Activated CD8-positive, alpha-beta memory T cell treated with anti-CD3 and anti-CD28 coated beads, Interleukin-2, amount 50 U/mL, for 1 hour (primary cell): ENCODE data around the gene CCDC86.

Experiments
- DNase-seq: peaks from one replicate; pipeline ENCODE4 v3.0.0-alpha.2; 2020; ENCODE audit errors: extremely low read depth

CCDC86 gene

GRCh38 chr11:60831143-60831500, 10.8 kb upstream of the CCDC86 start:
- DNase-seq, result peak; percentile 37

GRCh38 chr11:60831501-60832079, 10.3 kb upstream of the CCDC86 start:
- no peak for DNase-seq

DNA sequence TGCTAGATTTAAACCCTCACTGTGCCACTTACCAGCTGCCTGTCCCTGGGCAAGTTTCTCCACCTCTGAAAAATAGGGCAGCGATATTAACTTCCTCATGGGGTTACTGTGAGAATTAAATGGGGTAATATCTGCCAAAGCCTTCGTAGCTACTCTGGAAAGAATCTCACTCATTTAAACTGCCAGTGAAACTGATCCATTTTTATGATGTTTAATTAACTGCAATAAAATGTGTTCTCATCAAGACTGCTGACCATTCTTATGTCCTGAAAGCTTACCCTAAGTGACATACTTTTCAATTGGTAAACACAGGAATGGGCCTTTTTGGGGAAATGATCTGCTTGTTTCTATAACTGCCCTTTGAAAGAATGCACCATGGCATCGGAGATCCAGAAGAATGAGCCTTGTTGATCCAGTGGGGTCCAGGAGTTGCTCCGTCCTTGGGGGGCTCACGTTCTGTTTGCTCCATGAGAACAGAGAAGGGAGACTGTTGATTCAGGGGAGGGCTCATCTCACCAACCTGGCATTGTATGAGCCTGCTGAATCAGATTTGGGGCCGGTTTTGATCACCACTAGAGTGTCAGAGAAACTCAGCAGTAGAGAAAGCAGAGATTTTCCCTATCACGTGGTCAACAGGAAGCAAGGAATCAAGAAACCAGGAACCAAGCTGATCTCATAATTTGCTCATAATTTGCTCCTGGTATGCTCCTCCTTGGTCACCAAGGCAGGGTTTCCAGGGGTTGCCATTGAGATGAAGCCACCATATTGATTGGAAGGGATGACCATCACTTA, 7.0 kb upstream of the CCDC86 start:
- no peak for DNase-seq

DNA sequence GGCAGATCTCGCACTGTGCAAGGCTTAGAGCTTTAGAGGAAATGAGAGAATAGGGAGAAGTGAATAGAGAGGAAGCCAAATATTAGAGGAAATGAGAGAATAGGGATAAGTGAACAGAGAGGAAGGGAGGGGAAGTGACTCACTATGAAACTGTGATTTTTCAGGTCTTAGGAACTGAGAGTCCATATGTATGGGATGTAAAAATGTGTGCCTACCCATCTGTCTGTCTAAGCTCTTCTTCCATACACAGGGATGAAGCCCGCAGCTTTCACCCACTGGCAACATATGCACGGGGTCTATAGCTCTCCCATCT, 6.4 kb upstream of the CCDC86 start:
- no peak for DNase-seq

- DNase-seq, result no peak
Measured at GRCh38 chr11:60836866-60837515, 4.9 kb upstream of the CCDC86 start.

GRCh38 chr11:60838132-60838531, 3.8 kb upstream of the CCDC86 start:
- no peak for DNase-seq

DNA sequence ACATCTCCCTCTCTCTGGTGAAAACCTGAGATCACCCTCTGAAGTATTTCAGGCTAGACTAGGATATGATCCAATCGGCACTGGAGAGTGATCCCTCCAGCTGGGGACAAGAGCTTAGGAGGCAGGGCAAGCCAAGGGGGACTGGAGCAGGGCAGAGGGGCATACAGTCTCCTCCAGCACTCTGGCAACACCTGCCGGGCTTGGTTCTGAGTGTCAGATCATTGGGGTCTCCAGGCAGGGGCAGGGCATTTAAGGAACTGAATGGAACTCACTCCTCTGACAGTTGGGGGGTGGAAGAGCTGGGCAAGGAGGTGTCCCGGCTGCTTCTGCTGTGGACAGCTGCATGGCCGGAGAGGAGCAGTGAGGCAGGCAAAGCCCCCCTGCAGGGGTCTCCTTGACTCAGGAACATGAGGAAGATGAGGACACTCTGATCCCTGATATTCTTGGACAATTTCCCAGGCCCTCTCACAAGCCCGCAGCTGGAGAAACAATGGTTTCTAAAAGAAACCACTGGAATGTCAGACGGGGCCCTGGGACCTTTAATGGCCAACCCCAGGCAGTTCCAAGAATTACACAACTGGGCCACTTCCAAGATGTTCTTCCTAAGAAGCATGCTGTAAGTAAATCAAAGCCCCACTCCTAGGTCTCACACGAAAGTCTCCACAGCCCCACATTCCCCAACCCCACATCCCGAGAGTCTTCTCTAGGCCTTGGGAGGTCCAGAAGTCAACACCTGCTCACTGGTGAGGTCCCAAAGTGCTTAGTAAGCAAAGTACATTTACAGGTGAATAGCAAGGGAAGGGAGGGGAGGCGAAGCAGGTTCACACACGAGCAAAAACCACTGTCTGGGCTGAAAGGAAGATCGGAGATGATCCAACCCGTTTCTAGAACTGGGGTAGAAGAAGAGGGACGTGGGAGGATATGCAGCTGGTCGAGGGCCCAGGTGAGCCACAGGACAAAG, 1.2 kb upstream of the CCDC86 start:
- DNase-seq, result no peak

GRCh38 chr11:60842668-60843600, 1.0 kb downstream of the CCDC86 start:
- DNase-seq, result no peak

DNA sequence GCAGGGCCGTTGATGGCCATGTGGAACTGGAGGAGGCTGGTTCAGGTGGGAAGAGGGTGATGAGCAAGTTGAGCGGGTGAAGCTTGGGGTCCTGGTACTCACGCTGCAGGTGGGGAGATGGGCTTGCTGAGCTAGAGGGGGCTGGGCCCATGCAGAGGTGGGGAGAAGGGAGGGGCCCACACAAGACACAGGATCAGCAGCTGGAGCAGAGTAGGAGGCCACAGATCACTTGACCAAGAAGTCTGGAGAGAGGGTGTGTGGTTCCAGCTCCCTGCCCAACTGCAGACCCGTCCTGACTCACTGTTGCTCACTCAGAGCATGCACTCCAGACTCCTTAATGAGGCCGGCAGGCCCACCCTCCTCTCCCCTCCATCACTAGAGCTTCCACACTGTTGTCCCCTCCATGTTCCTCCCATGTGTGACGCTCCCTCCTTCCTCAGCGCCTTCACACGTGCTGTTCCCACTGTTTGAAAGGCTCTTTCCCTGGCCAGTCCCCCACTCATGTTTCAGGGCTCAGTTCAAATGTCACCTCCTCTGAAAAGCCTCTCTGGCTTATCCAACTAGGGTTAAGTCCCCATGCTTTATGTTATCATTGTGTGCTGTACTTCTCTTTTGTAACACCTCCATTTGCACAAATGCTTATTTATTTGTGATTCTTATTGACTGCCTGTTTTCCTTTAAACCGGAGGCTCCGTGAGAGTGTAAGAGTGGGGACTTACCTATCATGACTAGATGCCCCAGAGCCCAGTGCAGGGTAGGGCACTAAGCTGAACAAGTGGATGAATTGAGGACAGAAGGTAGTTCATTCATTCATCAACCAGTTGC, 2.3 kb downstream of the CCDC86 start:
- DNase-seq, result no peak

DNA sequence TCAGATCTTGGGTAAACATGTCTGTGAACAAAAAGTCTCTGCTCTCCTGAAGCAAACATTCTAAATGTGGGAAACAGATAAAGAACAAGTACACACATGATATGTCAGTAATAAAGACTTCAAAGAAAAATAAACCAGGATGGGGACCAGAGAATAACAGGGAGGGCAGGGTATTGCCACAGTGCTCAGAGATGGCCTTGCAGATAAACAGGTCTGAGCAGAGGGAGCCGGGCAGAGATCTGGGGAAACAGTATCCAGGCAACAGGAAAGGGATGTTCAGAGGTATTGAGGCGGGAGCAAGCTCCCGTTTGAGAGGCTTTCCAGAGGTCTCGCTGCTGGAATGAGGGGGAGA, 2.9 kb downstream of the CCDC86 start:
- no peak for DNase-seq

DNA sequence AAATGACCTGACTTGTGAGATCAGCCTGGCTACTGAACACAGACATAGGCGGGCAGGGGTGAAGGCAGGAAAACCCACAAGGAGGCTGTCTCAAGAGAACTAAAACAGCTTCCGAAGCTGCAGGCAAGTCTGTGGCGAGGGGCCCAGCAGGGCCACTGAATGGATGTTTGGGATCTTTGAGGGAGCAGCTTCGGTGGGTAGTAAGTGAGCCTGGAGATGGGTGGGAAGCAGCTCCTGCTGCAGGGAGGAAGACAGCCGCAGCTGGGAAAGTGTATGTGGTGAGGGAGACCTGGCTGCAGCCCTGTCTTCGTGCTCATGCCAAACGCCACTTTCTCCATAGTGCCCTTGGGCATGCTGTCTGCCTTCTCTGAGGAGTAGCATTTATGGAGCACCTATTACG, 3.4 kb downstream of the CCDC86 start:
- DNase-seq, result no peak

DNA sequence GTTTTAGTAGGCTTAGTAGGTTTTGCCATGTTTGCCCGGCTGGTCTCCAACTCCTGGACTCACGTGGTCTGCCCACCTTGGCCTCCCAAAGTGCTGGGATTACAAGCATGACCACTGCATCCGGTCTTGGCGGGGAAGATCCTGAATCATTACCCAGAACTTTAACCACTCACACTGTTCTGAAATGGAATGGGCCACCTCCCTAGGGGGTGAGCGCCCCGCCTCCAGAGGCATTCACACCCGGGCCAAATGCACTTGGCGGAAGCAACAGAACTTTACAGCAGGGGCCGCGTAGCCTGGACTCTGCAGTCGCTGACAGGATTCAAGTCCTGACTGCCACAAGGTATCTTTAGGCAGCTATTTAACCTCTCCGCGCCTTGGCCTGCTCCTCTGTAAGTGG, 5.4 kb downstream of the CCDC86 start:
- no peak for DNase-seq

DNA sequence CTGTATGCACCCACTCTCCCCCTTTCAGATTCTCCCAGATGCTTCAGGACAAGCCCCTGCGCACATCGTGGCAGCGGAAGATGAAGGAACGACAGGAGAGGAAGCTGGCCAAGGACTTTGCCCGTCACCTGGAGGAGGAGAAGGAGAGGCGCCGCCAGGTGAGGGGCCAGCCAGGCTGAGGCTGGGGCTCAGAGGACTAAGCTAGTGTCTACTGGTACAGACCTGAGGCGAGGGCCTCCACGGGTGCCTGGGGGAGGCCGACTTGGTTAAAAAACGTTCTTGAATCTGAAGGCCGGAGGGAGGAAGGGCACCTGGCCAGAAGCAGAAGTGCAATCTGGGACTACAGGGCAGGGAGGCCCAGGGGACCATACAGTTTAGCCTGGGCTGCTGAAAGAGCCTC, 6.0 kb downstream of the CCDC86 start:
- DNase-seq, result no peak

DNA sequence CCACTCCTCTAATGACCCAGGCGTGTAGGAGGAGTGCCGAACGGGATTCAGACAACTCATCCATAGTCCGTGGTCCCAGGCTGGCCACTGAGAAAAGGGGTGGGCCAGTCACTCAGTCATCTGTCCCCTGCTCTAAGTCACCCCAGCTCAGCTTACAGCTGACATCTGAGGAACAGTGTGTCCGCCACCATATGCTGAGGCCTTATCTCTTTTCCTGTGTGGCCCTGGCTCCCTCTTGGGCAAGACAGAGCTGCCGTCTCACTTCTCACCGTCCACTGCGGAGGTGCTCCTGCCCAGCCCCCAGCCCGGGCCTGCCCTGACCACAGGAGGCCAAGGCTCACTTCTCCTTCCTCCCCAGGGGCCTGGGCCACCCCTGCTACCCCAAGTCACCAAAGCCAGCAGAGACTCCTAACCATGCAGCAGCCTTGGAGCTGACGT, 6.8 kb downstream of the CCDC86 start:
- DNase-seq, result no peak

DNA sequence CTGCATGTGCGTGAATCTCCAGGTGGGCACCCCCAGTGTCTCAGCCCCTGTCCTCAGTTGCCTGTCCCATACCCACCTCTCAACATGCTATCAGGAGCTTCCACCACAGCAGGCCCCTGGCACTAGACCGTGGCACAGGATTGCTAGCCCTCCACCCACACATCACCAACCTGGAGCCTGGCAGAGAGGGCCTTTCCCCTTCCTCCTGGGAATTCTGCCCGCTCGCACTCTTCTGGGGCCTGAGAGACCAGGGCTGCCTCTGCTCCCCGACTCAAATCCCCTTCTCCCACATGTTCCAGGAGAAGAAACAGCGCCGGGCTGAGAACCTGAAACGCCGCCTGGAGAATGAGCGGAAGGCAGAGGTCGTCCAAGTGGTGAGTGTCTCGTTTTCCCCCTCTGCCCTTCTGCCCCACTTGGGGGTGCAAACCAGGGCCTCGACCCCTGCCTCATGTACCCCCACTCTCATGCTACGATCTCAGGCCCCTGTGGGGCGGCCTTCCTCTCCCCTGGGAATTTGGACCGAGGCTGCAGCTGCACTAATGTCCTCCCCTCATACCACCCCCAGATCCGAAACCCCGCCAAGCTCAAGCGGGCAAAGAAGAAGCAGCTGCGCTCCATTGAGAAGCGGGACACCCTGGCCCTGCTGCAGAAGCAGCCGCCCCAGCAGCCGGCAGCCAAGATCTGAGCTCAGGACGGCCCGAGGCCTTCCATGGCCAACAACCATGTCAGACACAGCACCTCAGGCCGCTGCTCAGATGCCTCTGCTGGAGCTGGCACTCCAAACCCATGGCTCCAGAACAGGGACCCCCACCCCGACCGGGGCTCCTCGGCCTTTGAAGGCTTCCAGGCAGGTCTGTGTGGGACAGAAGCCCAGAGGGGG, 8.0 kb downstream of the CCDC86 start:
- no peak for DNase-seq

- no peak for DNase-seq
Measured at GRCh38 chr11:60851327-60852104, 9.6 kb downstream of the CCDC86 start.

GRCh38 chr11:60852117-60852981, 10.4 kb downstream of the CCDC86 start:
- DNase-seq, result no peak
